Measurements from ENCODE around the gene TLK2.
"Not testable (repeated sequence)": the region's sequence is repeated elsewhere in the genome, so short reads cannot be mapped to it uniquely, and the experiment has no call there.

The TLK2 gene

GRCh38 chr17:62482553-62482952, 3.9 kb downstream of the TLK2 start:
- DNase-seq: not testable (repeated sequence)

DNA sequence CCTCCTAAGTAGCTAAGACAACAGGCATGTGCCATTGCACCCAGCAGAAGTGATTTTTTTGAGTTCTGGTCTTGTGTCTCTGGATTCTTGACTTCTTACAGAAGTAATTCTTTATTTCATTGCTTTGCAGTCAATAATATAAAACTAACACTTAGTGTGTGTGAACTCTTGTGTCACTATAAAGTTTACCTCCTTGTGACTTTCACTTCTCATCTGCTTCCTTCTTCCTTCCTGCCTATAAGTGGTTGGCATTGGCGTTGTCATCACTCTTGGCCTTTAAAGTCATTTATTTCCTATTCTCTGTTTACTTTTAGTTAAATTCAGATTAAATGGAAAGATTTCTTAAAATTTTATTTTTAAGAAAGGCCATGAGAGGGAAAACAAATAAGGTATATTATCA, 12.4 kb downstream of the TLK2 start:
- not testable (repeated sequence) for DNase-seq

DNA sequence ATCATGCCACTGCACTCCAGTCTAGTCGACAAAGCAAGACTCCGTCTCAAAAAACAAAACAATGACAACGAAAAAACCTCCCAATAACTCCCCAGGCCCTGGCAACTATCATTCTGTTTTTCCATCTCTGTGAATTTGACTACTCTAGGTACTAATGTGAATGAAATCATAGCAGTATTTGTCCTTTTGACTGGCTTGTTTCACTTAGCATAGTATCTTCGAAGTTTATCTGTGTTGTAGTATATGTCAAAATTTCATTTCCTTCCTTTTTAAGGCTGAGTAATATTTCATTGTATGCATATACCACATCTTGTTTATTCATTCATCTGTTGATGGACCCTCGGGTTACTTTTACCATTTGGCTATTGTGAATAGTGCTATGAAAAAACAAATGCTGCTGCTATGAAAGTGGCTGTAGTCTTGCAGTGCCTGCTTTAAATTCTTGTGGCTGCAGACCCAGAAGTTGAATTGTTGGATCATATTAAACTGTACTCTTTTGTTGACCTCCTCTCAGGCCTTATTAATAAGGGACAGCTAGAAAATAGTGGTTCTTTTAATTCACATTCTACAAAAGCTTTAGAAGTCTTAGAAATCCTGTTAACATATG, 14.5 kb downstream of the TLK2 start:
- DNase-seq: not testable (repeated sequence)

DNA sequence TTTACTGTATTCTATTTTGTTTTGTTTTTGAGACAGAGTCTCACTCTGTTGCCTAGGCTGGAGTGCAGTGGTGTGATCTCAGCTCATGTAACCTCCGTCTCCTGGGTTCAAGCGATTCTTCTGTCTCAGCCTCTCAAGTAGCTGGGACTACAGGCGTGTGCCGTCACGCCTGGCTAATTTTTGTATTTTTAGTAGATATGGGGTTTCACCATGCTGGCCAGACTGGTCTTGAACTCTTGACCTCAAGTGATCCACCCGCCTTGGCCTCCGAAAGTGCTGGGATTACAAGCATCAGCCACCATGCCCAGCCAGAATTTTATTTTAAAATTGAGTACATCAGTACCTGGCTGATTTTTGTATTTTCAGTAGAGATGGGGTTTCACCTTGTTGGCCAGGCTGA, 15.4 kb downstream of the TLK2 start:
- DNase-seq: not testable (repeated sequence)

DNA sequence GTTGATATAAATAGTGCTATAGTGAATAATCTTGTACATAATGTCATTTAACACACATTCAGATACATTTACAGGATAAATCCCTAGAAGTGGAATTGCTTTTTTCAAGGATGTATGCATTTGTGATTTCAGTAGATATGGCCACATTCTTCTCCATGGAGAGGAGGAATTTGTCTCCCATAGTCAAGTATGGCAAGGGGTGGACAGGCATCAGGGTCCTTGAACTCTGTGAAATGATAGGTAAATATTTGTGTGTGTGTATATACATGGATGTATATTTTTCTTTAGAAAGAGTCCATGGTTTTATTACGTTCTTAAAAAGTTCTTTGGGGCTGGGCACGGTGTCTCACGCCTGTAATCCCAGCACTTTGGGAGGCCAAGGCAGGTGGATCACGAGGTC, 17.7 kb downstream of the TLK2 start:
- DNase-seq: not testable (repeated sequence)

GRCh38 chr17:62498796-62499195, 20.2 kb downstream of the TLK2 start:
- DNase-seq: not testable (repeated sequence)

DNA sequence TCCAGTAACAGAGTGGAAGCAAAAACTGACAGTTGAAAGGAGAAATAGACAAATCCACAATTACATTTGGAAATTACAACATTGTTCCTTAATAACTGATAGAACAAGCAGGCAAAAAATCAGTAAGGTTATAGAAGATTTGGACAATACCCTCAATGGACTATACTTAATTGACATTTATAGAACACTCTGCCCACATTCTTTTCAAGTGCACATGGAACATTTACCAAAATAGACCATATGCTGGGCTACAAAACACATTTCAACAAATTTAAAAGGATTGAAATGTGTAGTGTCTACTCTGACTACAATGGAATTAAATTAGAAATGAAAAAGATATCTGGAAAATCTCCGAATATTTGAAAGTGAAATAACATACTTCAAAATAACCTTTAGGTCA, 21.8 kb downstream of the TLK2 start:
- not testable (repeated sequence) for DNase-seq

DNA sequence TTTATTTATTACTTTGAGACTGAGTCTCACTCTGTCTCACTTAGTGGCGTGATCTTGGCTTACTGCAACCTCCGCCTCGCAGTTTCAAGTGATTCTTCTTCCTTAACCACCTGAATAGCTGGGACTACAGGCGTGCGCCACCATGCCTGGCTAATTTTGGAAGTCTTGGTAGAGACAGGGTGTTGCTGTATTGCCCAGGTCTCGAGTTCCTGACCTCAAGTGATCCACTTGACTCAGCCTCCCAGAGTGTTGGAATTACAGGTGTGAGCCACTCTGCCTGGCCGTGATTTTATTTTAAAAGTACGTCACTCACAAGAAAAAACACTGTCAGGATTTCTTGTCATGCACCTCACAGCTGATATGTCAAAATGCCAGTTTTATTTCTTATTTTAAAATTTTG, 26.2 kb downstream of the TLK2 start:
- not testable (repeated sequence) for DNase-seq

GRCh38 chr17:62507191-62507836, 28.7 kb downstream of the TLK2 start:
- not testable (repeated sequence) for DNase-seq

DNA sequence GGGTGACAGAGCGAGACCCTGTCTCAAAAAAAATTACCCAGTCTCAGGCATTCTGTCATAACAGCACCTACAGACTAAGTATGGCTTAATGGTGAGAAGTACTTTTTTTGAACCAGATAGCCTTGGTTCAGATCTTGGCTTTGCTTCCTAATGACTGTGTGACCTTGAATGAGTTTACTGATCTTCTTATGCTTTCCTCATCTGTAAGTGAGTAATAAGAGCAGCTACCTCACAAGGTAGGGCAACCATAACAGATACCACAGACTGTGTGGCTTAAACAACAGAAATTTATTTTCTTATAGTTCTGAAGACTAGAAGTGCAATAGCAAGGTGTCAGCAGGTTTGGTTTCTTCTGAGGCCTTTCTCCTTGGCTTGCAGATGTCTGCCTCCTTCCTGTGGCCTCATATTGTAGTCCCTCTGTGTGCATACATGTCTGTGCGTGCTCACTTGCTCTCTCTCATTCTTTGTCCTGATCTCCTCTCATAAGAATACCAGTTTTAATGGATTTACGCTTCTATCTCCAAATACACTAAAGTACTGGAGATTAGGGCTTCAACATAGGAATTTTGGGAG, 31.7 kb downstream of the TLK2 start:
- not testable (repeated sequence) for DNase-seq

GRCh38 chr17:62511014-62511413, 32.4 kb downstream of the TLK2 start:
- DNase-seq: not testable (repeated sequence)

DNA sequence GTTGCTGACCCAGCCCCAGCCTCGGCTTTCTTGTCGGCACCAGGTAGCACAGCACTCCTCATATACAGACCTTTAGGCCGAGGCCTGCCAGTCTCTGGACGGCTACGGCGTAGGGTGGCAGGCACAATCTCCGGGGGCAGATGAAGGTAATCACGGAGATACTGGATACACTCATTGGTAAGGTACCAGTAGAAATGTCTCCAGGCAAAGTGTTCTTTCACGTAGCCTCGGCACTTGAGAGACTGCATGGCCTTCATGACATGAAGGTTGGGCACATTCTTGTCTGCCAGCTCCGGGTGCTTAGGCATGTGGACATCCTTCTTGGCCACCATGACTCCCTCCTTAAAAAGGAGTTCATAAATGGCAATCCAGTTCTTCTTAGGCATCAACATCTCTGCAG, 37.8 kb downstream of the TLK2 start:
- not testable (repeated sequence) for DNase-seq

DNA sequence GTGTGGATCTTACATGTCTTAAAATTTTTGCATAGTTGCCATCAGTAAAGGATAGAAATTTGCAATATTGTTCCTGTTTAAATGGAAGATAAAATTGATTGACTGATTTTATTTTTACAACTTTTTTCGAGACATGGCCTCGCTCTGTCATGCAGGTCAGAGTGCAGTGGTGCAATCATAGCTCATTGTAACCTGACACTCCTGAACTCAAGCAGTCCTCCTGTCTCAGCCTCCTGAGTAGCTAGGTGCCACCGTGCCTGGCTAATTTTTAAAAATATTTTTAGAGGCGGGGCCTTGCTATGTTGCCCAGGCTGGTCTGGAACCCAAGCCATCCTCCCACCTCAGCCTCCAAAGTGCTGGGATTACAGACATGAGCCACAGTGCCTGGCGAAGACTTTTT, 42.7 kb downstream of the TLK2 start:
- DNase-seq: not testable (repeated sequence)

GRCh38 chr17:62524077-62524476, 45.5 kb downstream of the TLK2 start:
- not testable (repeated sequence) for DNase-seq

DNA sequence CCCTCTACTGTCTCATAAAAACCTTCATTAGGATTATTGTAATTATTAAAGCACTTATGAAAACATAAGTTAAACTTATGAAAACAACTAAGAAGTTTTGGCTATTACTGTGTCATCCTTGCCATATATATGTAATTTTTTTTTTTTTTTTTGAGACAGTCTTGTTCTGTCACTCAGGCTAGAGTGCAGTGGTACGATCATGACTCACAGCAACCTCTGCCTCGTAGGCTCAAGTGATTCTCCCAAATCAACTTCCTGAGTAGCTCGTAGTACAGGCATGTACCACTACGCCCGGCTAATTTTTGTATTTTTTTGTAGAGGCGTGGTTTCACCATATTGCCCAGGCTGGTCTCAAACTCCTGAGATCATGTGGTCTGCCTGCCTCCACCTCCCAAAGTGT, 46.7 kb downstream of the TLK2 start:
- DNase-seq: not testable (repeated sequence)

DNA sequence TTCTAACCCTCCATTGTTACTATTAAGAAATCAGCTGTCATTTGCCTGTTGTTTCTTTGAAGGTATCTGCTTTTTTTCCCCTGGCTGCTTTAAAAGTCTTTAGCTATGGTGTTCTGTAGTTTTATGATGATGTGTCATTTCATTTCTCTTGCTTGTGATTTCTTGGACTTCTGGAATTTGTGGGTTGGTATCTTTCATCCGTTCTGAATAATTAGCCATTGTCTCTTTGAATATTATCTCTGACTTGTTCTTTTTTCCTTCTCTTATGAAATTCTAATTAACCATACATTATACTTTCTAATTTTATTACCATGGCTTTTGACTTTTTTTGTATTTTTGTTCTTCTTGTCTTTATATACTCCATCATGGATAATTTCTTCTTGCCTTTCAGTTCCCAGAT, 52.3 kb downstream of the TLK2 start:
- DNase-seq: not testable (repeated sequence)

- not testable (repeated sequence) for DNase-seq
Observed at GRCh38 chr17:62536557-62536956, 57.9 kb downstream of the TLK2 start.

DNA sequence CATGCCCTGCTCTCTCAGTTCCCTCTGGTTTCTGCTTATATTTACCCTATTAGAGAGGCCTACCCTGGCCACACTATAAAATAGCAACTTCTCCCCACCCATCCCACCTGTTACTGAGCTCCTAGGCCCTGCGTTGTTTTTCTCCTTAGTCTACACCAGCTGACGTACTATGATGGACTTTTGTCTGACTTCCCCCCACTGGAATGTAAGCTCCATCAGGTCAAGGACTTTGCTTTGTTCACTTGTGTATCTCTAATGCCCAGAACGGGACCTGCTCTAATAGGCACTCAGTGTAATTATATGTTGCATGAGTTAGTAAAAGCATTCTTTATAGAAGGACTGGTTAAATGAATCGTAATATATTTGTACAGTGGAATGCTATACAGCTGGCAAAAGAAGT, 62.4 kb downstream of the TLK2 start:
- not testable (repeated sequence) for DNase-seq

DNA sequence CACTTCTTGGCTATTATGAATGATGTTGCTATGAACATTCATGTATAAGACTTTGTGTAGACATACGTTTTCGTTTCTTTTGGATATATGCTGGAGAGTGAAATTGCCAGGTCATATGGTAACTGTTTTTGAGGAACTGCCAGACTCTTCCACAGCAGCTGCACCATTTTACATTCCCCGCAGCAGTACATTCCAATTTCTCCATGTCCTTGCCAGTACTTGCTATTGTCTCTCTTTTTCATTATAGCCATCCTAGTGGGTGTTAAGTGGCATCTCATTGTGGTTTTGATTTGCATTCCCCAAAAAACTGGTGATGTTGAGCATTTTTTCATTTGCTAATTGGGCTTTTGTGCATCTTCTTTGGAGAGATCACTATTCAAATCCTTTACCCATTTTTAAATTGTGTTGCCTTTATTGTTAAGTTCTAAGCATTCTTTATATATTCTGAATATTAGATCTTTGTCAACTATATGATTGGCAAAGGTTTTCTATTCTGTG, 64.7 kb downstream of the TLK2 start:
- not testable (repeated sequence) for DNase-seq

- not testable (repeated sequence) for DNase-seq
Observed at GRCh38 chr17:62546066-62546465, 67.4 kb downstream of the TLK2 start.

- DNase-seq: peak in 9 of 56 donors; percentile 1 to 60 (median 15)
Observed at GRCh38 chr17:62552851-62553659, 74.4 kb downstream of the TLK2 start.

DNA sequence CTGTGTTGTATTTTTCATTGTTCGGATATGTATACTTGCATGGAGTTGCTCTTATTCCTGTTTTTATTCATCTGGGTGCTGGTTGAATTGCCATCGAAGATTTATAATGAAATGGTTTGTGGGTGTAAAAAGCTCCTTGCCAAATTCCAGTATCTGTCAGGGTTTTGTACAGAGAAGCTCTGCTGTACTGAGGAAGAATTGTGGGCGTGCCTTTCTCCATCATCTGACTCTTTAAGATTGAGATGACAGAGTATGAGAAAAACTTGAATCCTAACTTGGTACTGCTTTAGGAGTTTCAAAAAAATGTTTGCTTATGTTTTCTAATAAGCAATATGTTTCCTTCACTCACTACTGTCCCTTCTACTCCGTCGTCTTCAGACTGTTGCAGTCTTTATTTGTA, 78.9 kb downstream of the TLK2 start:
- peak in 1 of 56 donors; percentile 7 for DNase-seq
